ENCODE data around the gene TLDC2.

GRCh38 chr20:36859700-36860330 is 16.1 kb upstream of the TLDC2 start:
- TF ChIP-seq CTCF (IDR thresholded peaks at IDR 0.05) (no peak), ZFX (IDR thresholded peaks at IDR 0.05; ENCODE audit: borderline replicate concordance) (no peak)
